ENCODE measurements around the gene SH3RF3. TPM values are rescaled to one million over a fixed set of nuclear protein-coding genes. Genes with fewer than 3 reads are reported as not detected.

The SH3RF3 gene
- total RNA-seq, 1 donor from 2014 or later, result 7.3 TPM

- peaks cover 31% of the 10 kb centered on the region for H3K4me1 ChIP-seq (ENCODE audit: insufficient read depth, low read length)
- H3K27me3 ChIP-seq (ENCODE audit: insufficient read depth, low read length), result no peaks in the 10 kb centered on the region
- no peak overlapping the region for H3K9ac ChIP-seq (ENCODE audit: low read length)
- H2AFZ ChIP-seq (ENCODE audit: low read depth, low read length), result no peak overlapping the region
- no peak overlapping the region for H3K4me3 ChIP-seq (ENCODE audit: insufficient read depth, low read depth, low read length)
- peaks cover 26% of the 10 kb centered on the region for H4K20me1 ChIP-seq (ENCODE audit: insufficient read depth, low read length)
- peak overlapping the region; percentile 12 for H3K27ac ChIP-seq (ENCODE audit: low read depth, low read length)
- H3K4me3 Mint-ChIP-seq (ENCODE audit: unreplicated experiment), result no peak overlapping the region
- no peak overlapping the region for H3K27ac Mint-ChIP-seq (ENCODE audit: unreplicated experiment)
- H3K9me3 ChIP-seq (ENCODE audit: insufficient read depth, low read depth, low read length), result no peaks in the 10 kb centered on the region
- peaks cover 14% of the 10 kb centered on the region for H3K27me3 Mint-ChIP-seq (ENCODE audit: low read depth, unreplicated experiment)
- H3K9me3 Mint-ChIP-seq (ENCODE audit: unreplicated experiment), result peaks cover 2% of the 10 kb centered on the region
- FAIRE-seq (no peak), DNase-seq (ENCODE audit: low read depth) (no peak)
- H3K79me2 ChIP-seq (ENCODE audit: insufficient read depth, low read length), result peaks cover 18% of the 10 kb centered on the region
- peak overlapping the region; percentile 57 for H3K4me2 ChIP-seq (ENCODE audit: low read length)
- no peaks in the 10 kb centered on the region for H3K36me3 ChIP-seq (ENCODE audit: insufficient read depth, low read length)
- peaks cover 30% of the 10 kb centered on the region for H3K4me1 Mint-ChIP-seq (ENCODE audit: low read depth, unreplicated experiment)
- no peak for TF ChIP-seq EZH2 (IDR thresholded peaks at IDR 0.05; ENCODE audit: insufficient read depth, low read length)
- peaks cover 16% of the 10 kb centered on the region for H3K36me3 Mint-ChIP-seq (ENCODE audit: low read depth, unreplicated experiment)
Observed at GRCh38 chr2:109164311-109164710, 35.3 kb downstream of the SH3RF3 start.

GRCh38 chr2:109164739-109165221, 35.8 kb downstream of the SH3RF3 start:
- TF ChIP-seq EZH2 (IDR thresholded peaks at IDR 0.05; ENCODE audit: insufficient read depth, low read length) (no peak), CTCF (IDR thresholded peaks at IDR 0.05; ENCODE audit: insufficient read depth, low read depth, low read length) (no peak)
- no peaks in the 10 kb centered on the region for H3K36me3 ChIP-seq (ENCODE audit: insufficient read depth, low read length)
- peaks cover 2% of the 10 kb centered on the region for H3K9me3 Mint-ChIP-seq (ENCODE audit: unreplicated experiment)
- peak overlapping the region; percentile 57 for H3K4me2 ChIP-seq (ENCODE audit: low read length)
- peak; percentile 89 for DNase-seq (ENCODE audit: low read depth)
- H2AFZ ChIP-seq (ENCODE audit: low read depth, low read length), result no peak overlapping the region
- peaks cover 26% of the 10 kb centered on the region for H4K20me1 ChIP-seq (ENCODE audit: insufficient read depth, low read length)
- no peak overlapping the region for H3K27ac Mint-ChIP-seq (ENCODE audit: unreplicated experiment)
- H3K4me3 Mint-ChIP-seq (ENCODE audit: unreplicated experiment), result no peak overlapping the region
- H3K9ac ChIP-seq (ENCODE audit: low read length), result no peak overlapping the region
- peak overlapping the region; percentile 12 for H3K27ac ChIP-seq (ENCODE audit: low read depth, low read length)
- H3K4me1 Mint-ChIP-seq (ENCODE audit: low read depth, unreplicated experiment), result peaks cover 30% of the 10 kb centered on the region
- no peaks in the 10 kb centered on the region for H3K9me3 ChIP-seq (ENCODE audit: insufficient read depth, low read depth, low read length)
- FAIRE-seq, result no peak
- H3K4me1 ChIP-seq (ENCODE audit: insufficient read depth, low read length), result peaks cover 31% of the 10 kb centered on the region
- peaks cover 11% of the 10 kb centered on the region for H3K27me3 Mint-ChIP-seq (ENCODE audit: low read depth, unreplicated experiment)
- peaks cover 18% of the 10 kb centered on the region for H3K79me2 ChIP-seq (ENCODE audit: insufficient read depth, low read length)
- peaks cover 16% of the 10 kb centered on the region for H3K36me3 Mint-ChIP-seq (ENCODE audit: low read depth, unreplicated experiment)
- H3K4me3 ChIP-seq (ENCODE audit: insufficient read depth, low read depth, low read length), result no peak overlapping the region
- H3K27me3 ChIP-seq (ENCODE audit: insufficient read depth, low read length), result no peaks in the 10 kb centered on the region

GRCh38 chr2:109166811-109167210, 37.8 kb downstream of the SH3RF3 start:
- Histone ChIP-seq H4K20me1 (ENCODE audit: insufficient read depth, low read length) (peaks cover 8% of the 10 kb centered on the region), H3K9me3 (ENCODE audit: insufficient read depth, low read depth, low read length) (no peaks in the 10 kb centered on the region), H3K27ac (ENCODE audit: low read depth, low read length) (no peak overlapping the region), H3K4me3 (ENCODE audit: insufficient read depth, low read depth, low read length) (no peak overlapping the region), H3K79me2 (ENCODE audit: insufficient read depth, low read length) (peaks cover 14% of the 10 kb centered on the region), H3K27me3 (ENCODE audit: insufficient read depth, low read length) (no peaks in the 10 kb centered on the region), H3K9ac (ENCODE audit: low read length) (no peak overlapping the region), H2AFZ (ENCODE audit: low read depth, low read length) (no peak overlapping the region), H3K4me2 (ENCODE audit: low read length) (peak overlapping the region; percentile 44), H3K4me1 (ENCODE audit: insufficient read depth, low read length) (peaks cover 43% of the 10 kb centered on the region), H3K36me3 (ENCODE audit: insufficient read depth, low read length) (no peaks in the 10 kb centered on the region)
- no peak for DNase-seq (ENCODE audit: low read depth)
- H3K36me3 Mint-ChIP-seq (ENCODE audit: low read depth, unreplicated experiment), result peaks cover 7% of the 10 kb centered on the region
- no peak for FAIRE-seq
- TF ChIP-seq EZH2 (IDR thresholded peaks at IDR 0.05; ENCODE audit: insufficient read depth, low read length) (no peak), CTCF (IDR thresholded peaks at IDR 0.05; ENCODE audit: insufficient read depth, low read depth, low read length) (no peak)
- peaks cover 35% of the 10 kb centered on the region for H3K4me1 Mint-ChIP-seq (ENCODE audit: low read depth, unreplicated experiment)
- H3K27me3 Mint-ChIP-seq (ENCODE audit: low read depth, unreplicated experiment), result no peaks in the 10 kb centered on the region
- no peak overlapping the region for H3K27ac Mint-ChIP-seq (ENCODE audit: unreplicated experiment)
- peaks cover 4% of the 10 kb centered on the region for H3K9me3 Mint-ChIP-seq (ENCODE audit: unreplicated experiment)
- H3K4me3 Mint-ChIP-seq (ENCODE audit: unreplicated experiment), result no peak overlapping the region
